GM23338 (cell line): ENCODE data around the gene STING1.
"Not testable (repeated sequence)": the region's sequence is repeated elsewhere in the genome, so short reads cannot be mapped to it uniquely, and the experiment has no call there.

Source experiments
- EZH2 ChIP-seq: fragments of 200-600 bp; sonication (generic); IDR thresholded peaks from one replicate; pipeline ENCODE4 v1.8.0; 2017; ENCODE audit warnings: antibody characterized with exemption, mild to moderate bottlenecking, low read depth; ENCODE audit not compliant: unreplicated experiment
- EZH2phosphoT487 ChIP-seq: fragments of 200-600 bp; sonication (generic); IDR thresholded peaks from one replicate; pipeline ENCODE4 v1.8.1; 2018; ENCODE audit warnings: antibody characterized with exemption; ENCODE audit not compliant: unreplicated experiment
- STAT1 ChIP-seq: IDR thresholded peaks from one replicate; pipeline ENCODE4 v1.6.1; 2016; ENCODE audit warnings: antibody characterized with exemption; ENCODE audit not compliant: unreplicated experiment
- TF ChIP-seq, protein P1 (sequence below), 2 experiments: fragments of 200-600 bp in 1 of 2; sonication (generic) in 1 of 2; conservative IDR thresholded peaks; 2 replicates each; pipeline versions ENCODE4 v1.5.1 to v1.6.1; 2016 to 2017; ENCODE audit warnings: antibody characterized with exemption in 2 of 2, low read depth in 2 of 2, mild to moderate bottlenecking in 2 of 2, moderate library complexity in 1 of 2

DNA sequence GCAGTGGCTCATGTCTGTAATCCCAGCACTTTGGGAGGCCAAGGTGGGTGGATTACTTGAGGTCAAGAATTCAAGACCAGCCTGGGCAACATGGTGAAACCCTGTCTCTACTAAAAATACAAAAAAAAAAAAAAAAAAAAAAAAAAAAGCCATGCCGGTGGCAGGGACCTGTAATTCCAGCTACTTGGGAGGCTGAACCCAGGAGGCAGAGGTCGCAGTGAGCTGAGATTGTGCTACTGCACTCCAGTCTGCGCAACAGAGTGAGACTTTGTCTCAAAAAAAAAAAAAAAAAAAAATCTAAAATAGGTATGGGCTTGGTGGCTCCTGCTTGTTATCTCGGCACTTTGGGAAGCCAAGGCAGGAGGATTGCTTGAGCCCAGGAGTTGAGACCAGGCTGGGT, 2.8 kb downstream of the STING1 start:
- TF ChIP-seq, protein P1, sequence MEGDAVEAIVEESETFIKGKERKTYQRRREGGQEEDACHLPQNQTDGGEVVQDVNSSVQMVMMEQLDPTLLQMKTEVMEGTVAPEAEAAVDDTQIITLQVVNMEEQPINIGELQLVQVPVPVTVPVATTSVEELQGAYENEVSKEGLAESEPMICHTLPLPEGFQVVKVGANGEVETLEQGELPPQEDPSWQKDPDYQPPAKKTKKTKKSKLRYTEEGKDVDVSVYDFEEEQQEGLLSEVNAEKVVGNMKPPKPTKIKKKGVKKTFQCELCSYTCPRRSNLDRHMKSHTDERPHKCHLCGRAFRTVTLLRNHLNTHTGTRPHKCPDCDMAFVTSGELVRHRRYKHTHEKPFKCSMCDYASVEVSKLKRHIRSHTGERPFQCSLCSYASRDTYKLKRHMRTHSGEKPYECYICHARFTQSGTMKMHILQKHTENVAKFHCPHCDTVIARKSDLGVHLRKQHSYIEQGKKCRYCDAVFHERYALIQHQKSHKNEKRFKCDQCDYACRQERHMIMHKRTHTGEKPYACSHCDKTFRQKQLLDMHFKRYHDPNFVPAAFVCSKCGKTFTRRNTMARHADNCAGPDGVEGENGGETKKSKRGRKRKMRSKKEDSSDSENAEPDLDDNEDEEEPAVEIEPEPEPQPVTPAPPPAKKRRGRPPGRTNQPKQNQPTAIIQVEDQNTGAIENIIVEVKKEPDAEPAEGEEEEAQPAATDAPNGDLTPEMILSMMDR (conservative IDR thresholded peaks at IDR 0.05; ENCODE audit: low read depth in 2 of 2) = not testable (repeated sequence)
- not testable (repeated sequence) for TF ChIP-seq STAT1, EZH2phosphoT487, EZH2
